ENCODE results near the gene ADPRHL1.

GRCh38 chr13:113448885-113449692 lies 4.2 kb downstream of the ADPRHL1 start:
- TF ChIP-seq, protein P1, sequence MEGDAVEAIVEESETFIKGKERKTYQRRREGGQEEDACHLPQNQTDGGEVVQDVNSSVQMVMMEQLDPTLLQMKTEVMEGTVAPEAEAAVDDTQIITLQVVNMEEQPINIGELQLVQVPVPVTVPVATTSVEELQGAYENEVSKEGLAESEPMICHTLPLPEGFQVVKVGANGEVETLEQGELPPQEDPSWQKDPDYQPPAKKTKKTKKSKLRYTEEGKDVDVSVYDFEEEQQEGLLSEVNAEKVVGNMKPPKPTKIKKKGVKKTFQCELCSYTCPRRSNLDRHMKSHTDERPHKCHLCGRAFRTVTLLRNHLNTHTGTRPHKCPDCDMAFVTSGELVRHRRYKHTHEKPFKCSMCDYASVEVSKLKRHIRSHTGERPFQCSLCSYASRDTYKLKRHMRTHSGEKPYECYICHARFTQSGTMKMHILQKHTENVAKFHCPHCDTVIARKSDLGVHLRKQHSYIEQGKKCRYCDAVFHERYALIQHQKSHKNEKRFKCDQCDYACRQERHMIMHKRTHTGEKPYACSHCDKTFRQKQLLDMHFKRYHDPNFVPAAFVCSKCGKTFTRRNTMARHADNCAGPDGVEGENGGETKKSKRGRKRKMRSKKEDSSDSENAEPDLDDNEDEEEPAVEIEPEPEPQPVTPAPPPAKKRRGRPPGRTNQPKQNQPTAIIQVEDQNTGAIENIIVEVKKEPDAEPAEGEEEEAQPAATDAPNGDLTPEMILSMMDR (IDR thresholded peaks at IDR 0.05; ENCODE audit: insufficient read depth, low read depth, low read length), result no peak
- no peak for TF ChIP-seq EZH2 (IDR thresholded peaks at IDR 0.05; ENCODE audit: insufficient read depth, low read length)
